ENCODE data around the gene SLC25A23. TPM values are rescaled to one million over a fixed set of nuclear protein-coding genes. Genes with fewer than 3 reads are reported as not detected.

Gene SLC25A23
- total and polyA plus RNA-seq, 10 of the 15 experiments (the other 5 are each of a cell fraction or from before 2014, with no cell fraction given), result 10.2 to 85.8 (median 50.0) TPM

DNA sequence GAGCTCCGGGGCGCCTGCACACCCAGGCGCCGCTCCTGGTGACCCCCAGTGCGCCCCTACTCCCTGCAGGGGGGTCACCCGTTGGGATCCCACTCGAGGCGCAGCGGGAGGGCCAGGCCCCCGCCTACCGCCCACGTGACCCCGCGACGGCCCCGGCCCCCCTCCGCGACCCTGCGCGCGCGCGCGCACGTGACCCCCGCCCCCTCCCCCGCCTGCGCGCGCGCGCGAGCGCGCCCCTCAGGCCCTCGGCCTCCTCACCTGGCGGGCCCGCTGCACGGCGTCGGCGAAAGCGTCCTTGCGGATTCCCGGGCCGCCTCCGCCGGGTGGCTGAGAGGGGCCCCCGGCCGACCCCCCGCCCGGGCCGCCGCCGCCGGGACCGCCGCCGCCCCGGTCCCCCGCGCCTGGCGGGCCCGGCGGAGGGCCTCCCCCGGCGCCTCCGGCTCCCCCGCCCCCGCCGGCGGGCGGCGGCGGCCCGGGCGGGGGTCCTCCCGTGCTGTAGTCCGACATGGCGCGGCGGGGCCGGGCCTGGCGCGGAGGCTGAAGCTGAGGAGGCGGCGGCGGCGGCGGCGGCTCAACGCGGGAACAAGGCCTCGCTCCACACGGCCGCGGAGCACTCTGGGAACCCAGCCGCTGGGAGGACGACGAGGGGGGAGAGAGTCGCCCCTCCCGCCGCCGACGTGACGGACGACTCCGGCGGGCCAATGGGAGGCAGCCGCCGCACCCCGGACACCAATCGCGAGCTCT, 35.2 kb downstream of the SLC25A23 start, which contains the start of gene KHSRP (continued):
- TF ChIP-seq, protein P1, sequence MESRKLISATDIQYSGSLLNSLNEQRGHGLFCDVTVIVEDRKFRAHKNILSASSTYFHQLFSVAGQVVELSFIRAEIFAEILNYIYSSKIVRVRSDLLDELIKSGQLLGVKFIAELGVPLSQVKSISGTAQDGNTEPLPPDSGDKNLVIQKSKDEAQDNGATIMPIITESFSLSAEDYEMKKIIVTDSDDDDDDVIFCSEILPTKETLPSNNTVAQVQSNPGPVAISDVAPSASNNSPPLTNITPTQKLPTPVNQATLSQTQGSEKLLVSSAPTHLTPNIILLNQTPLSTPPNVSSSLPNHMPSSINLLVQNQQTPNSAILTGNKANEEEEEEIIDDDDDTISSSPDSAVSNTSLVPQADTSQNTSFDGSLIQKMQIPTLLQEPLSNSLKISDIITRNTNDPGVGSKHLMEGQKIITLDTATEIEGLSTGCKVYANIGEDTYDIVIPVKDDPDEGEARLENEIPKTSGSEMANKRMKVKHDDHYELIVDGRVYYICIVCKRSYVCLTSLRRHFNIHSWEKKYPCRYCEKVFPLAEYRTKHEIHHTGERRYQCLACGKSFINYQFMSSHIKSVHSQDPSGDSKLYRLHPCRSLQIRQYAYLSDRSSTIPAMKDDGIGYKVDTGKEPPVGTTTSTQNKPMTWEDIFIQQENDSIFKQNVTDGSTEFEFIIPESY (IDR thresholded peaks at IDR 0.05), result no peak
- TF ChIP-seq TAF1 (IDR thresholded peaks at IDR 0.05; ENCODE audit: borderline replicate concordance, low read depth, low read length) (peak; percentile 53; the same call in 1 of the 2 replicates), ZNF274 (IDR thresholded peaks at IDR 0.05; ENCODE audit: insufficient read depth, insufficient read length) (no peak), NFXL1 (IDR thresholded peaks at IDR 0.05; ENCODE audit: borderline replicate concordance) (no peak), SP1 (IDR thresholded peaks at IDR 0.05; ENCODE audit: low read depth, low read length) (no peak), MTA3 (IDR thresholded peaks at IDR 0.05; ENCODE audit: borderline replicate concordance, low read length) (no peak), YBX1 (IDR thresholded peaks at IDR 0.05) (no peak), SIN3A (IDR thresholded peaks at IDR 0.05; ENCODE audit: low read depth, low read length) (no peak), SREBF2 (IDR thresholded peaks at IDR 0.05; ENCODE audit: low read length) (no peak), HCFC1 (IDR thresholded peaks at IDR 0.05; ENCODE audit: low read length) (no peak), RUNX3 (IDR thresholded peaks at IDR 0.05; ENCODE audit: low read length) (no peak), IKZF2 (IDR thresholded peaks at IDR 0.05) (no peak), NRF1 (conservative IDR thresholded peaks at IDR 0.05; ENCODE audit: low read depth, low read length) (no peak), MEF2A (IDR thresholded peaks at IDR 0.05; ENCODE audit: insufficient read depth, low read depth, low read length) (no peak)
- TF ChIP-seq, protein P2, sequence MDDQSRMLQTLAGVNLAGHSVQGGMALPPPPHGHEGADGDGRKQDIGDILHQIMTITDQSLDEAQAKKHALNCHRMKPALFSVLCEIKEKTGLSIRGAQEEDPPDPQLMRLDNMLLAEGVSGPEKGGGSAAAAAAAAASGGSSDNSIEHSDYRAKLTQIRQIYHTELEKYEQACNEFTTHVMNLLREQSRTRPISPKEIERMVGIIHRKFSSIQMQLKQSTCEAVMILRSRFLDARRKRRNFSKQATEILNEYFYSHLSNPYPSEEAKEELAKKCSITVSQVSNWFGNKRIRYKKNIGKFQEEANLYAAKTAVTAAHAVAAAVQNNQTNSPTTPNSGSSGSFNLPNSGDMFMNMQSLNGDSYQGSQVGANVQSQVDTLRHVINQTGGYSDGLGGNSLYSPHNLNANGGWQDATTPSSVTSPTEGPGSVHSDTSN (IDR thresholded peaks at IDR 0.05; ENCODE audit: insufficient replicate concordance, low read depth, low read length), result no peak
